Measurements from ENCODE around the gene PPP1R13B. TPM values are rescaled to one million over a fixed set of nuclear protein-coding genes. Genes with fewer than 3 reads are reported as not detected.
A peak's percentile ranks its signal among the peaks of the same experiment; 100 is the strongest.

The PPP1R13B gene
- total and polyA plus RNA-seq, 2 donors from 2014 or later: 15.1 to 69.4 TPM

GRCh38 chr14:103696466-103697071 is 150.8 kb downstream of the PPP1R13B start:
- no peaks in the 10 kb centered on the region for H3K9me3 ChIP-seq (ENCODE audit: control insufficient read depth in 2 of 3, insufficient read depth in 1 of 3, low read length in 3 of 3)
- no peak overlapping the region for H3K27ac ChIP-seq (ENCODE audit: low read depth in 2 of 2, low read length in 2 of 2)
- H3K4me1 ChIP-seq (ENCODE audit: control insufficient read depth in 2 of 3, insufficient read depth in 2 of 3, low read depth in 1 of 3, low read length in 3 of 3): peaks cover 0 to 9% (median 6%) of the 10 kb centered on the region in 3 donors
- H3K9ac ChIP-seq (ENCODE audit: low read length in 3 of 3): no peak overlapping the region
- TF ChIP-seq CTCF (IDR thresholded peaks at IDR 0.05; ENCODE audit: borderline replicate concordance, extremely low read depth, insufficient read depth): no peak
- H3K4me3 ChIP-seq (ENCODE audit: low read length in 3 of 3): no peak overlapping the region
- intact Hi-C loops (cut with DNase I): no loop called here
- FAIRE-seq (no peak), DNase-seq (peak in 3 of 5 donors; percentile 48 to 85 (median 74))
- peaks cover 0 to 26% (median 8%) of the 10 kb centered on the region in 3 donors for H3K36me3 ChIP-seq (ENCODE audit: control insufficient read depth in 2 of 3, insufficient read depth in 3 of 3, low read length in 3 of 3)
- no peaks in the 10 kb centered on the region for H3K27me3 ChIP-seq (ENCODE audit: control insufficient read depth, insufficient read depth, low read length)

- FAIRE-seq (no peak), DNase-seq (peak in 1 of 5 donors; percentile 37)
- no peak overlapping the region for H3K4me3 ChIP-seq (ENCODE audit: low read length in 3 of 3)
- TF ChIP-seq CTCF (IDR thresholded peaks at IDR 0.05; ENCODE audit: borderline replicate concordance, extremely low read depth, insufficient read depth): no peak
- H3K9me3 ChIP-seq (ENCODE audit: control insufficient read depth in 2 of 3, insufficient read depth in 1 of 3, low read length in 3 of 3): no peaks in the 10 kb centered on the region
- H3K9ac ChIP-seq (ENCODE audit: low read length in 3 of 3): no peak overlapping the region
- H3K36me3 ChIP-seq (ENCODE audit: control insufficient read depth in 2 of 3, insufficient read depth in 3 of 3, low read length in 3 of 3): peaks cover 0 to 26% (median 8%) of the 10 kb centered on the region in 3 donors
- H3K27ac ChIP-seq (ENCODE audit: low read depth in 2 of 2, low read length in 2 of 2): no peak overlapping the region
- H3K27me3 ChIP-seq (ENCODE audit: control insufficient read depth, insufficient read depth, low read length): no peaks in the 10 kb centered on the region
- intact Hi-C loops (cut with DNase I): no loop called here
- peaks cover 0 to 9% (median 6%) of the 10 kb centered on the region in 3 donors for H3K4me1 ChIP-seq (ENCODE audit: control insufficient read depth in 2 of 3, insufficient read depth in 2 of 3, low read depth in 1 of 3, low read length in 3 of 3)
Observed at GRCh38 chr14:103696070-103696402, 151.3 kb downstream of the PPP1R13B start.

GRCh38 chr14:103695296-103696069 is 151.9 kb downstream of the PPP1R13B start:
- H3K4me1 ChIP-seq (ENCODE audit: control insufficient read depth in 2 of 3, insufficient read depth in 2 of 3, low read depth in 1 of 3, low read length in 3 of 3): peaks cover 0 to 9% (median 6%) of the 10 kb centered on the region in 3 donors
- H3K4me3 ChIP-seq (ENCODE audit: low read length in 3 of 3): no peak overlapping the region
- H3K27ac ChIP-seq (ENCODE audit: low read depth in 2 of 2, low read length in 2 of 2): no peak overlapping the region
- FAIRE-seq (no peak), DNase-seq (peak in 3 of 5 donors; percentile 45 to 59 (median 46))
- H3K27me3 ChIP-seq (ENCODE audit: control insufficient read depth, insufficient read depth, low read length): no peaks in the 10 kb centered on the region
- H3K9me3 ChIP-seq (ENCODE audit: control insufficient read depth in 2 of 3, insufficient read depth in 1 of 3, low read length in 3 of 3): no peaks in the 10 kb centered on the region
- intact Hi-C loops (cut with DNase I): no loop called here
- H3K9ac ChIP-seq (ENCODE audit: low read length in 3 of 3): no peak overlapping the region
- peaks cover 0 to 26% (median 8%) of the 10 kb centered on the region in 3 donors for H3K36me3 ChIP-seq (ENCODE audit: control insufficient read depth in 2 of 3, insufficient read depth in 3 of 3, low read length in 3 of 3)
- TF ChIP-seq CTCF (IDR thresholded peaks at IDR 0.05; ENCODE audit: borderline replicate concordance, extremely low read depth, insufficient read depth): no peak
